Measurements from ENCODE around the gene CDK5RAP1.

- no peak for TF ChIP-seq POLR2A (IDR thresholded peaks at IDR 0.05; ENCODE audit: low read depth)
- no peak for TF ChIP-seq CTCF (IDR thresholded peaks at IDR 0.05)
- TF ChIP-seq EP300 (IDR thresholded peaks at IDR 0.05): no peak
Measured at GRCh38 chr20:33337119-33337518, 64.2 kb downstream of the CDK5RAP1 start.

Measured in esophagus muscularis mucosa (tissue), 4 donors.